HG03039 (cell line): Measurements from ENCODE around the gene ZNF362.
"Not testable (repeated sequence)": the region's sequence is repeated elsewhere in the genome, so short reads cannot be mapped to it uniquely, and the experiment has no call there.

Experiments used
- ATAC-seq: cut with Tn5 transposase; IDR thresholded peaks from one replicate; pipeline ENCODE4 v1.9.1; 2021; ENCODE audit warnings: mild to moderate bottlenecking, moderate library complexity; ENCODE audit not compliant: unreplicated experiment

ZNF362 gene, protein sequence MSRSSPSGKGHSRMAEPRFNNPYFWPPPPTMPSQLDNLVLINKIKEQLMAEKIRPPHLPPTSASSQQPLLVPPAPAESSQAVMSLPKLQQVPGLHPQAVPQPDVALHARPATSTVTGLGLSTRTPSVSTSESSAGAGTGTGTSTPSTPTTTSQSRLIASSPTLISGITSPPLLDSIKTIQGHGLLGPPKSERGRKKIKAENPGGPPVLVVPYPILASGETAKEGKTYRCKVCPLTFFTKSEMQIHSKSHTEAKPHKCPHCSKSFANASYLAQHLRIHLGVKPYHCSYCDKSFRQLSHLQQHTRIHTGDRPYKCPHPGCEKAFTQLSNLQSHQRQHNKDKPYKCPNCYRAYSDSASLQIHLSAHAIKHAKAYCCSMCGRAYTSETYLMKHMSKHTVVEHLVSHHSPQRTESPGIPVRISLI

DNA sequence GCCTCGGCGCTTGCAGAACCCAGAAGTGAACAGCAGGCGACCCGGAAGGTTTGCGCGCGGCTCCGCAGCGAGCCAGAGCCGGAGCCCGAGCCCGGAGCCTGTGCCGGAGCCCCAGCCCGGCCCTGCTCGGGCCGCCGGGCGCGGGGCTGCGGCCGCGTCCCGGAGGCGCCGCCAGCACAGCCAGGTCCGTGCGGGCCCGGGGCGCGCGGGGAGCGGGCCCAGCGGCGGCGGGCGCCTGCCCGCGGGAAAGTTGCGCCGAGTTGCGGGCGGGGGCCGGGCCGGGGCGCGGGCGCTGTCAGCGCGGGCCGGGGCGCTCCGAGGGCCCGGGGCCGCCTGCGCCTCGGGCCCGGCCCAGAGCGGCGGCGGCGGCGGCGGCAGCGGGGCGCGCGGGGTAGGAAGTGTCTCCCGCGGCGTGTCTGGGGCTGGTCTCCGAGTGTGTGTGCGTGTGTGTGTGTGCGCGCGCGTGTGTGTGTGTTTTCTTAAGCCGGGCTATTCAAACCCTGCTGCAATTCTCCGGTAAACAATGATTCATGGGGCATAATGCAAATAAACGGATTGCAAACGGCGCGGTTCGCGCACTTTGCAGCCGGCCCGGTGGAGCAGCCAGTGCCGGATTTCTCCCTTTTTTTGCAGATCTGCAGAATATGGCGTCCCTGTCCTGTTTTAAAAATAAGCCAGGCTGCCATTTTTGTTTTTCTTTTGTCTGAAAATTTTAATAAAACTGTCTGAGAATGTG is at the start of gene ZNF362:
Gene ZNF362 (plus strand): TSS at position 22 of the 736 bp plus-strand sequence. CDS start 14,083 bp downstream, outside the sequence.
- ATAC-seq, result no peak

DNA sequence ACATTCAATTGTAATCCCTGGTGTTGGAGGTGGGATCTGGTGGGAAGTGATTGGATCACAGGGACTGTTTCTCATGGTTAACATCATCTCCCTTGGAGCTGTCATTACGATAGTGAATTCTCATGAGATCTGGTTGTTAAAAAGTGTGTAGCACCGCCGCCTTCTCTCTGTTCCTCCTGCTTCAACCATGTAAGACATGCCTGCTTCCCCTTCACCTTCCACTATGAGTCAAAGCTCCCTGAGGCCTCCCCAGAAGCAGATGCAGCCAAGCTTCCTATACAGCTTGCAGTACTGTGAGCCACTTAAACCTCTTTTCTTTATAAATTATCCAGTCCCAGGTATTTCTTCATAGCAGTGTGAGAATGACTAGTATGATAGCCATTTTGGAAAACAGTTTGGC is 44.3 kb upstream of the ZNF362 start:
- no peak for ATAC-seq

DNA sequence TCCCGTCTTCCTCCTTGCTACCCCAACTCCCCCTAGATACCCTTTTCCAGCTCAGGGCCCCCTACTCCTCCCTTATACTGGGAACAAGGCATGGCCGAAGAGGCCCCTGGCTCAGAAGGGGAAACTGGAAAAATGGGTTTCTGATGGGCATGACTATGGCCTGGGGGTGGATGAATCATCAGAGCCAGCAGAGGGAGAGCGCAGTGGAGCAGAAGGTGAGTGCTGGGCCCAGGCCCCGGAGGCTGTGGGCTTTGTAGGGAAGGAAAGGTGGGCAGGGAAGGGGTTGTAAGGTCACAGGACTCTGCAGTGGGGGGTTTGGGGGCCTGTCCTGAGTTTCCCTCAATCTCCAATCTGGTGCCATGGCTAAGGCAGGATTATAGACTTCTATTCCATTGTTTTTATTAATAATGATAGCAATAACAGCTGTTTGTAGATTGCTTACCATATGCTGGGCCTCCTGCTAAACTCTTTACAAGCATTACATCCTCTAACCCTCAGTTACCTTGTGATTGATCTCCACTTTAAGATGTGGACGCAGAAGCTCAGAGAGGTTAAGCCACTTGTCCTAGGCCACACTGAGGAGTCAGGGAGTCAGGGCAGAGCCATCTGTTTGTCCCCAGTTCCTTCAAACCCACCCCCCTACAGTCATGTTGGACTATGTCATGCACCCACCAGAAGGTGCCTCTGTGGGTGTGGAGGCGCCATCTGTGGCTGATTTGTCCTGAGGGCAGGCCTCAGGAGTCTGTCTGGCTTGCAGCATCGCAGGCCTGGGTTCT is 36.2 kb upstream of the ZNF362 start:
- ATAC-seq, result no peak

DNA sequence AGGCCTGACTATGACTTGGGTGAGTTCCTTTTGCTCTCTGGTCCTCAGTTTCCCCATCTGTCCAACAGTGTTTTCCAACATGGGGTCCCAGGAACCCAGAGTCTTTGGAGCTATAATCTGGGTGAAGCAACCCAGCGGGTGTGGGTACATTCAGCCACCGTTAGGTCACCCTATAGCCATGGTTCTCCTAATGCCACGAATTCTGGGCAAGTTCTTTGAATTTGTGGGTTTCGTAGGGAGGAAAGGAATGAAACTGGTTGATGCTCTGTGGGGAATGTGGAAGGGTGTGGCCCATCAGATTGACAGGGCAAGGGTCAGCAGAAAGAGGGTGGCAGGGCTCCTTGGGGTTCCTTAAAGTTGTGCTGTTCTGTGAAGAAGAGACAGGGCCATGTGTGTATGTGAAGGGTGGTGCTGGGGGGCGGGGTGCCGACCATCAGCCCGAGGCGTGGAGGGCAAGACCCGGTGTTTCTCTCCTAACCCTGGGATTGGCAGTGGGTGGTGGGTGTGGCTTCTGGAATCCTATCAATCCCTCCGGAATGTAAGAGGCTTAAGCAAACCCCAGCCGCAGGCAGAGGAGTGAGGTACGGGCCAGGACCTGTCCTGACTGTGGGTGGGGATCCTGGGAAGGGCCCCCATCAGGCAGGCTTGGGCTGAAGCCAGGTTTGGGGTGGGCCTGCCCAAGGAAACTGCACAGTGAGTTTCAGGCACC is 35.5 kb upstream of the ZNF362 start:
- ATAC-seq, result no peak

DNA sequence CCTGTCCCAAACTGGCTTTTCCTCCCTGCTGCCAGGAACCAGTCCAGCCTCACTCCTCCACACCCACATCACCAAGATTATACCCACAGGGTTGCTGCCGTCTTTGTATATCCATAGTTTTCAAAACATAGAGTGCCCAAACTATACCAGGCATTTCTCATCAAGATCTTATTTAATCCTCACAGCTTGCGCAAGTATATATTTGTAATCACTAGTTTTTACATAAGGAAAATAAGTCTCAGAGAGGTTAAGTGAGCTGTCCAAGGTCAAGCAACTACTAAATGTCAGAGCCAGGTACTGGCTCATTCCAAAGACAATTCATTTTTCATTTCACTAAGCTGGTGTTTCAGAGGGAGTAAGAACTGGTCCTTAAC is 34.9 kb upstream of the ZNF362 start:
- ATAC-seq, result no peak

DNA sequence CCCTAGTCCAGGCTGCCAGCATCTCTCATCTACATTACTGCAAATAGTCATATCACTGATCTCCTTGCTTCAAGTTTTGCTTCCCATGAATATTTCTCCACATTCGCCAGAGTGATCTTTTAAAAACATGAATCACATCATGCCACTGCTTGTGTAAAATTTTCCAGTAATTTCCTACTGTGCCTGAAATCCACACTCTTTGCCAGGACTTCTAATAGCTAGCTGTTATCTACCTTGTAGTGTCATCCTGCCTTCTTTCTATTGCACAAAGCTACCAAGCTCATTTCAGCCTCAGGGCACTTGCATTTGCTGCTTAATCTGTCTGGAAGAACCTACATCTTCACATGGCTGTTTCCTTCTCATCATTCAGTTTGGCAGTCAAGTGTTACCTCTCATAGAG is 33.9 kb upstream of the ZNF362 start:
- no peak for ATAC-seq

DNA sequence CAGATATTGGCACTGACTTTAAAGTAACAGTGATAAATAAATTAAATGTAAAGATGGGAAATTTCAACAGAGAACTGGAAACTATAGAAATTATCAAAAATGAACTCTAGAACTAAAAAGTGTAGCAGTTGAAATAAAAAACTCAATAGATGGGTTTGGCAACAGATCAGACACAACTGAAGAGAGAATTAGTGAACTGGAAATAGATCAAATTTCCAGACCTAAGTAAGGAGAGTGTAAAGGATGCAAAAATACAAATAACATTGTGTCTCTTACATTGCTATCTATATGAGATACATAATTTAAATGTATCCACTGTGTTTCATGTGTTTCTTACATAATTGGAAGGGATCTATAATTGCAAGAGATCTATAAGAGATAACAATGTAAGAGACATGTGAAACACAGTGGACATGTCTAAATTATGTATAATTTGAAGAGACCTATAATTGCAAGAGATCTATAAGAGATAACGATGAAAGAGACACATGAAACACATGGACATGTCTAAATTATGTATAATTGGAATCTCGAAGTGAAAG is 32.1 kb upstream of the ZNF362 start:
- ATAC-seq, result no peak

DNA sequence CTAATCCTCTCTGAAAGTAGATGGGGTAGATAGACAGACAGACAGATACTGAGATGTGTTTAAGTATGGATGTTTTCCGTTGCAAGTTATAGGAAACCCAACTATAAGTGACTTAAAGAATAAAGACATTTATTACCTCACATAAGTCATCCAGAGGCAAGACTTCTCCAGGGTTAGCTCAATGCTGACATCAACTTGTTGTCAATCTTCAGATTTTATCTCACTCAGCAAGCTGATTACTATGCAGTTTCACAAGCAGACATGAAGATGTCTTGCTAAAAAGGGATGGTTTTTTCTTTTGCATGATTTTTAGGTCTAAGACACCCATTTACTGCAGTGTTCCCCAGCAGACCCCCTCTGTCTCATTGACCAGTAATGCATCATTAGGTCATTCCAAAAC is 30.7 kb upstream of the ZNF362 start:
- ATAC-seq, result no peak

DNA sequence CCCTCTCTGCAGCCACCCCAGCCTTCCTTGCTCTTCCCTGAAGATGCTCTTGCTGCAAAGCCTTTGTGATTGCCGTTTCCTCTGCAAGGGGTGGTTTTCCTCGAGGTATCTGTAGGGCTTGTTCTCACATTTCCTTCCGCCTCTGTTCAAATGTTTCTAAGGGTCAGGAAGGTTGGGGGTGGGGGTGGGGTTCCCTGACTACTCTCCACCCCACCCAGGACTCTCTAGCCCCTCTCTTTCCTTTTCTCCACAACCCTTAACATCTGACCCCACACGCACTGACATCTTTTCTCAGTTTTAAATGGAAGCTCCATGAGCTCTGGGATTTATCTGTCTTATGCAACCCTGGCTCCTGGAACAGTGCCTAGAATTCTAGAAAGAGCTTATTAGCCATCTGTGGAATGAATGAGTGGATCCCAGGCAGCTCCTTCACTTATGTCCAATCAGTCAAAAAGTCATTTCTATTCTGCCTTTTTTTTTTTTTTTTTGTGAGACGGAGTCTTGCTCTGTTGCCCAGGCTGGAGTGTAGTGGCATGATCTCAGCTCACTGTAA is 27.3 kb upstream of the ZNF362 start:
- no peak for ATAC-seq

DNA sequence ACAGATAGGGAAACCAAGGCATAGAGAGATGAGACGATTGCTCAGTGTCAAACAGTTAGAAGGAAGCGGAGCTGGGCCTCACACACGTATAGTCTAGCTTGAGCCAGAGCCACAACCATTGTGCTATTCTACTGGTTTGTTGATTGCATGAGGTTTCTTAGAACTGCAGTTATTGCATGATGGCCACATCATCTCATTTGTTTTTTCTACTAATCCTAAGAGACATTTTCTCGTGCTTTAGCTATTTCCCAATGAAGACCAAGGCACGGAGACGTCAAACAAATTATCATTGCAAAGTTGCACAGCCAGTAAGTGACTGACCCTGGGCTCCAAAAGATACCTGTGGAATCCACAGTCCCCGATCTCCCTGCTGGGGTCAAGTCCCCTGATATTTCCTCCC is 25.1 kb upstream of the ZNF362 start:
- ATAC-seq, result no peak

DNA sequence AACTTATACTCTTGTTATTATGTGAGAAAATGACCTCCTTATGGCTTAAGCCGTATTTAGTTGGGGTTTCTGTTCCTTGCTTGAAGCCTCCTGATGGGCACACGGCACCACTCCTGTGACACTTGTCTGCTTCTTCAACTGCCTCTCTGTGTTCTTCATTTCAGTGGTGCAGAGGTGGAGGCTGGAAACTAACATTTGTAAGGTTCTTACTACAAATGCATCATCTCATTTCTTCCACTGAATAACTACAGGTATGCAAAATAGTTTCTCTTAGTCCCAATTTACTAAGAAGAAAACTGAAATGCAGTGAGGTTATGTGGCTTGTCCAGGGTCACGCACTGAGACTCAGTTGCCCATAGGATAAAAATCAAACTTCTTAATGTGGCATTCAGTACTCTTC is 23.6 kb upstream of the ZNF362 start:
- ATAC-seq, result no peak

DNA sequence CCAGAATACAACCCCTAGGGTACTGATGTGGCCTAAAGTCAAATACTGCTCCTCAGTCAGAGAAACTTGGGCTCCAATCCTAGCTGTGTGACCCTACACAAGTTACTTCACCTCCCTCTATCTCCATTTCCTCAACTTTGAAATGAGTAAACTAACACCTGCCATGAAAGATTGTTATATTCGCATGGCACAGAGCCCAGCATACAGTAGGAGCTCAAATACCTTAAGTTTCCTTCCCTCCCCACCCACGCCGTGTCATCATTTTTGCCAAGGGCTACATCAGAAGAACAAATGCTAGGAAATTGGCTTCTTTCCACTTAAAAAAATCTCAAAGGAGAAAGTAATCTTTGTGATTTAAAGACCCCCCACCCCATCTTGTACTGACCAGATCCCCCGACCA is 22.2 kb upstream of the ZNF362 start:
- no peak for ATAC-seq

DNA sequence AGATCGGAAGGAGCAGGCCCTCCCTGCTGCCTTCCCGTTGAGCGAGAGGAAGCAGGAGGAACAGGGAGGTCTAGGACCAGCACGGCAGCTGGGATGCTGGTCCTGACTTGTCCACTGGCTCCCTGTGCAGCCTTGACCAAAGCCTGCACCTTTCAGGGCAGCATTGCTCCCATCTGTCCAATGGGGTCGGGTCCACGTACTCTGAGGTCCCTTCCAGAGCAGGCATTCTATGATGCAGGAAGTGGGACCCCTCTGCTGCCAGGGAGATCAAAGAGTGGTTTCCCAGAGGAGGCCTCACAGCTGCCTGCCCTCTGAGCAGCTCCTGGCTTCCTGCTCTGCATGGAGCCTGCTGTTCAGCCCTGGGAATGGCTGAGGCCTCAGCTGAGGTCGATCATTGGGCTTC is 21.7 kb upstream of the ZNF362 start:
- no peak for ATAC-seq

DNA sequence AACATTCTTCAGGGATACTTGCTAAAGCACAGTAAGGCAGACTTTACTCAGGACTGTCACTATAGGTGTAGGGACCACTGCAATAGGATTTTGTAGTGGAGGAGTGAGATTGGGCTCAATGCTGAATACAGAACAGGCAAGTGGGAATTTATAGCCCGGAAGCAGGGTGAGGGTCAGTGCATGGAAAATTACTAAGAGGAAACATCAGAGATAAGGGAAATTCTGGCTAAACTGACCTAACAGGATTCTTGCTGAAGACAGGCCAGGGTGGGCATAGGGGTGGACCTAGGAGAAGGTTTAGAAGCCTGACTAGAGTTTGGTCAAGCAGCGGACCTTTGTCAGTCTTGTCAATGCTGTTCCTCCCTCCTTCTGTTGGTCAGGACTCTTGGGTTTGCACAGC is 20.8 kb upstream of the ZNF362 start:
- ATAC-seq, result no peak

DNA sequence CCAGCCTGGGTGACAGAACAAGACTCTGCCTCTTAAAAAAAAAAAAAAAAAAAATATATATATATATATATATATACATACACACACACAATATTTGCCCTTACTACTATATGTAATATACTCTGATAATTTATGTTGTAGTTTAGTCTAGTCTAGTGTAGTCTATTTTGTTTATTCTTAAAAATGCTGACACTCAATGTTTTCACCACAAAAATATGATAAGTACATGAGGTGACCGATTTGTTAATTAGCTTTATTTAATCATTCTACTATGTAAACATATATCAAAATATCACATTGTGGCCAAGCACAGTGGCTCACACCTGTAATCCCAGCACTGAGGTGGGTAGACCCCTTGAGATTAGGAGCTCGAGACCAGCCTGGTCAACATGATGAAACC is 19.8 kb upstream of the ZNF362 start:
- ATAC-seq, result no peak

DNA sequence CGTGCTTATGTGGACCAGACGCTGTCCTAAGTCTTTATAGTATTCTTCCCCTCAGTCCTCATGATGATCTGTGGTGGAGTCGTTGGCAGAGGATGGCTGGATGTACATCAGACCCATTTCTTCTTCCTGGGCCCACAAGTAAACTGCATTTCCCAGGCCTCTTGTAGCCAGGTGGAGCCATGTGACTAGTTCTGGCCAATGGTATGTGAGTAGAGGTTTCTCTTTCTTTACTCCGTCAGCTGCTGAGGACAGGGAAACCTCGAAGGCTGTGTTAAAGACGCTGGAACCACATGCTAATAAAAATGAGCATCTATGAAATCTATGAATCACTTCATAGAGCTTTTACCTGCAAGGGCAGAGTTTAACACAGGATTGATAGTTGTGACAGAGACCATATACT is 18.7 kb upstream of the ZNF362 start:
- ATAC-seq, result no peak

DNA sequence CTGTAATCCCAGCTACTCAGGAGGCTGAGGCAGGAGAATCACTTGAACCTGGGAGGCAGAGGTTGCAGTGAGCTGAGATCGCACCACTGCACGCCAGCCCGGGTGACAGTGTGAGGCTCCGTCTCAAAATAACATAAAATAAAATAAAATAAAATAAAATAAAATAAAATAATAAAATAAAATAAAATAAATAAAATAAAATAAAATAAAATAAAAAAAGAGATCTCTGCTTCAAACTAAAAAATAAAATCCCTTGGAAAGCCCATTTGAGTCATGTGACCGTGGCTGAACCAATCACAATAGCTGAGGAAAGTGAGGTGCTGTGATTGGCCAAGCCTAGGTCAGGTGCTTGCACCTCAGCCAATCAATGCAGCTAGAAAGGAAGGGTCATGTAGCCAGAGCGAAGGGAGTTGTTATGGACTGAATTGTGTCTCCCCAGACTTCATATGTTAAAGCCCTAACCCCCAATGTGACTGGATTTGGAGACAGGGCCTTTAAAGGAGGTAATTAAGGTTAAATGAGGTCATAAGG is 18.0 kb upstream of the ZNF362 start:
- ATAC-seq, result not testable (repeated sequence)

DNA sequence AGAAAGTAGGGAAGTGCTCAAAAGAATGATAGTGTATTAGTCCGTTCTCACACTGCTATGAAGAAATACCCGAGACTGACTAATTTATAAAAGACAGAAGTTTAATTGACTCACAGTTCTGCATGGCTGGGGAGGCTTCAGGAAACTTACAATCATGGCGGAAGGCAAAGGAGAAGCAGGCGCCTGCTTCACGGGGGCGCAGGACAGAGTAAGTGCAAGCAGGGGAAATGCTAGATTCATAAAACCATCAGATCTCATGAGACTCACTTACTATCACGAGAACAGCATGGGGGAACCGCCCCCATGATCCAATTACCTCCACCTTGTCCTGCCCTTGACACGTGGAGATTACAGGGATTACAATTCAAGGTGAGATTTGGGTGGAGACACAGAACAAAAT is 16.9 kb upstream of the ZNF362 start:
- ATAC-seq, result not testable (repeated sequence)

DNA sequence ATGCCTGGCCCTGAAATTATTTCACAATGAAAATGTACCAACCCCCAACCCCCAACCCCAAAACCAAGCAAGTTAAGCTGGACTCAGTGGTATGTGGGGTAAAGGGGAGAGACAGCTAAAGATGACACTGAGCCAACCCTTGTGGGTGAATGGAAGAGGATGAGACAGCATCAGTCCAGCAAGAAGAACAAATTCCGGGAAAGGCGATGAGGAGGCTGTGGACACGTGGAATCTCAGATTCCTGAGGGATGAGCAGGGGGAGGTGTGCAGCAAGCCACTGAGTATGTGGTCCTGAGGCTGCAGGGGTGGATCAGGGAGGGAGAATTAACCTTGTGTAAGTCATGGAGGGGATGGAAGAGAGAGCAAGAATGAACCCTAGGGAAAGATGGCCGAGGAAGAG is 14.4 kb upstream of the ZNF362 start:
- ATAC-seq, result no peak

DNA sequence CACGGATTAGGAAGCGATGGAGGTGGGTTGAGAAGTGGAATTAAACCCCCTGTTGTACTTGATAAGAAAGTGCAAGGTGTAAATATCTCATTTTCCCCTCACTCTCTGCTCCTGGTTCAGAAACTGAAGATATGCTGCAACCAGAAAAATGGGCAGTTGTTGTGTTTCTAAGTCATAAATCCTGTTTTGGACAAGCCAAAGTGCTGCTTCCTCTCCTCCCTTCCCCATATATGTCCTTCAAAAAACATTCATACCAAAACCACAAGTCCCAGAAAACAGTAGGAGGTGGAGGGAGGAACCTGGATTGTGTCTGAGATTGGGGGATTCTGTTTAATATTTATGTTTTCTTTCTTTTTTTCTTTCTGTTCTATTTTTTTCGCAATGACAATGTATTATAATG is 13.6 kb upstream of the ZNF362 start:
- ATAC-seq, result no peak
